Eye (tissue), 1 donor: ENCODE results near the gene SORD.
"Not testable (repeated sequence)": the region's sequence is repeated elsewhere in the genome, so short reads cannot be mapped to it uniquely, and the experiment has no call there.

Experiments
- DNase-seq: peaks from one replicate; pipeline ENCODE4 v3.0.0-alpha.2; 2015

Gene SORD

DNA sequence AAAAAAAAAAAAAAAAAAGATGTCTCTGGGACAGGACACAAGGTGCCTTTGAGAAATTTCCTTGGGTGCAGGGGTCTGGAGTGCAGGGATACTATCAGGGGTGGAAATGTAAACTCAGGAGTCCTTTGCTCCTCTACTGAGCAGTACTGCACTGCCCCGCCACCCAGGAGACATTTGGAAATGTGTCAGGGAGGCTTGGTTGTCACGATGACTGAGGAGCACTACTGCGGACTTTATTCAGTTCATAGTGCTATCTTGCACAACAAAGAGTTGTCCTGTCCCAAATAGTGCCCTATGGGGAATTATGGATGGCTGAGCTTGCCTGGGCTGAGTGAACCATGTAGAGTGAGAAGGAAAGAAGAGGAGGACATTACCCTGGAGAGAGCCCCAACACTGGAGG is 2.6 kb downstream of the SORD start:
- DNase-seq, result not testable (repeated sequence)

DNA sequence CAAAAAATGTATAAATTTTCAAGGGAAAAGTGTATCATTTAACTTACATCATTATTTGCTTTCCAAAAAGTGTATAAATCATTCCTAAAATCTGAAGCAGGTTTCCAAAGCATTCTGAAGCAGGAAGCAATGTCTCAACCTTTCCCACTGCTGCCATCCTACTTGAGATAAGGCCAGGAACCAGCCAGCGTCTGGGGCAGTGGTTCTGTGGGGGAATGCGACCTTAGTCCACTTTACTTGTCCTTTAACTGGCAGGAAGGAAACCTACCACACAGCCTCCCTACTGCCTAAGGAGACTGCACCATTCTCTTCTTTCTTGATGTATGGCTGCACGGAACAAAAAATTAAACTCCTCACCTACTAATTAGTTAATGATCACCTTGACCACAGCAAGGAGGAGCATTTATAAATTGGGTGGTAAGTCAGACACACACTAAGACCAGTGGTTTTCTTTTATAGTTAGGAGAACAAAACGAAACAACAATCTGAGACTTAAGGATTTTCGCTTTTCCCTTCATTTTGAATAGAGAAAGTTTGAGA is 3.7 kb downstream of the SORD start:
- no peak for DNase-seq

GRCh38 chr15:45027220-45027619 is 4.2 kb downstream of the SORD start:
- DNase-seq, result peak; percentile 9

DNA sequence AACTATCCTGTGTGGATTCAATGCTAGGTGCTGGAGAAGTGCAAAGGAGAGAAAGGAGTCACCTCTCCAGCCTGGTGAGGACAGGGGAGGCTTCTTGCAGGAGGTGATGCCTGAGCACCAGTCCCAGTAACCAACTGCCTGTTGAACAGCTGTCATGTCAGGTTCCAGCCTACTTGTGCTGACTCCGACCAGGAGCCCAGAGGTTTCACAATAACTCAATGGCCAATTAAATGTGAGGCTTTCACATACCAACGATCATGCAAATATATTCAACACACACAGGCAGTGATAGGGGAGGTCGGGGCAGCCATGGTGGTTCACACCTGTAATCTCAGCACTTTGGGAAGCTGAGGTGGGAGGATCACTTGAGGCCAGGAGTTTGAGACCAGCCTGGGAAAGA is 7.7 kb downstream of the SORD start:
- DNase-seq, result no peak

DNA sequence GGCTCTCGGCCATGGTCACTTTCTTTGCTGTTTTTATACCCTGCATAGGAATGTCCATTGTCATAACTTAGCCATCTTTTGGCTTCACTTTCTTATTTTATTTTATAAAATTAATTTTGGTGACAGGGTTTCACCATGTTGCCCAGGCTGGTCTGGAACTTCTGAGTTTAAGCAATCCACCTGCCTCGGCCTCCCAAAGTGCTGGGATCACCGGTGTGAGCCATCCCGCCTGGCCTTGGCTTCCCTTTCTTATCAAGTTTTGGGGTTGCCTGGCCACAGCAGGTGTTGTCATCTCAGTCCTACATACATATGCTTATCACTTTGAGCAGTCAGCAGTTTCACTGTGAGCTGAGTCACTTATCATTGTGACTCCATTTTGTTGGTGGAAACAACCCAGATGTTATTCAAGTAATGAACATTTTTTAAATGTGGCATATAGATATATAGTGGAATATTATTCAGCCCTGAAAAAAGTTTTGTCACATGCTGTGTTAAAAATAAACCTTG is 8.6 kb downstream of the SORD start:
- not testable (repeated sequence) for DNase-seq

DNA sequence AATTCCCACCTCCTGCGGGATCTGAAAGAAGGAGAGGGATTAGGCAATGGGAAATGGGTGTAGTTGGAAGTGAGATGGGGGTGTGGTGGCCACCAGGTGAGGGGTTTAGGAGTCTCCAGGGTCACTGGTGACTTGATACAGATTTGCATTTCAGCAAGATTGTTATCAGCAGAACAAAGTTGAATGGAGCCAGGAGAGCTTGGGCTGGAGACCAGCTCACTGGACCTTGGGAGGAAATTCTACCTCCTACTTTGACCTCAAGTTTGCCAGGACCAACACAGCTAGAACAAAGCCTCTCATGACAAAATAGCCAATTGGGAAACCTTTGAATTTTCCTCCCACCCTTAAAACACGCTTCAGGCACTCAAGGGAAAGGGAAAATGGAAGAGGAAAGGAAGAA is 9.5 kb downstream of the SORD start:
- not testable (repeated sequence) for DNase-seq

DNA sequence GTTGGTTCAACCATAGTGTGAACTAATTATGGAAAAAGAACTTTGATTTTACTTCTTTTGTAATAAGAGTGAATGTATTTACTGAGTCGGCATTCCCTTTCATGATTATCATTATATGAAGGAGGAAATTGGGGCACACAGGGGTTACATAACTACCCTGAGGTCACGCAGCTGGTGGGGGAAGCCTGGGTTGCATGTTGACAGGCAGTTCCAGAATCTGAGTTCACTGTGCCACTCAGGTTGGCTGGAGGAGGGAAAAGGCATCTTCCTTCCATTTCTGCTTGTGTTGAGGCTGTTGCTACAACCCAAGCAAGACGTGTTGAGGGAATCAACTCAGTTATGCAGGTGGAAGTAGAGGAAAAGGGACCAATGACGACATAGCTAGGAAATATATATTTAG is 11.1 kb downstream of the SORD start:
- DNase-seq, result not testable (repeated sequence)

GRCh38 chr15:45034600-45035375 is 11.8 kb downstream of the SORD start:
- DNase-seq, result not testable (repeated sequence)

GRCh38 chr15:45036812-45037781 is 14.1 kb downstream of the SORD start:
- DNase-seq, result peak; percentile 74

GRCh38 chr15:45037936-45038335 is 14.9 kb downstream of the SORD start:
- DNase-seq, result no peak

DNA sequence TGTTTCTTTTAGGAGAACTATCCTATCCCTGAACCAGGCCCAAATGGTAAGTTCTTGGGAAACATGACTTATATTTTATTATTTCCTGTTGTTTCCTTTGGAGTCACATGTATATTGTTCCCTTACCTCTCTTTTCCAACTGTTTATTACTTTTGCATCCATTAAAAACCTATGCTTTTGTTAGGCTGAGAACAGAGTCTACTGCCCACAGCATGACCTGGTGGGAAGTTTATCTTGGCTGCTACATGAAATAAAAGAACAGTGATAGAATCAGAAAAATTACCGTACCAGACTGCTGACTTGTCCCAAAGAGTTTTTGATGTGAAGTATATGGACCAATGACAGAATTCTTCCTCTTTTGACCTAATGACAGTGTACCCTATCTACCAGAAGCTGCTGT is 17.4 kb downstream of the SORD start:
- not testable (repeated sequence) for DNase-seq

- DNase-seq, result not testable (repeated sequence)
Measured at GRCh38 chr15:45041538-45041937, 18.5 kb downstream of the SORD start.

GRCh38 chr15:45042859-45043258 is 19.9 kb downstream of the SORD start:
- not testable (repeated sequence) for DNase-seq

GRCh38 chr15:45044270-45044669 is 21.3 kb downstream of the SORD start:
- DNase-seq, result not testable (repeated sequence)

DNA sequence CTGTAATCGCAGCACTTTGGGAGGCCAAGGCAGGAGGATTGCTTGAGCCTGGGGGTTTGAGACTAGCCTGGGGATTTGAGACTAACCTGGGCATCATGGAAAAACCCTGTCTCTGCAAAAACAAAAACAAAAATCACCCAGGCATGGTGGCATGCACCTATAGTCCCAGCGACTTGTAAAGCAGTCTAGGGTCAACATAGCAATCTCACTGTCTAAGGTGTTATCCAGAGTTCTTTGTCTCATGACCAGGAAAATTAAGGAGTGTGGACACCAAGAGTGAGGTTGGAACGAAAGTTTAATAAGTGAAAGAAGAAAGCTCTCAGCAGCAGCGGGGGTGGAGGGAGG is 25.4 kb downstream of the SORD start:
- not testable (repeated sequence) for DNase-seq

GRCh38 chr15:45048794-45049631 is 26.0 kb downstream of the SORD start:
- no peak for DNase-seq

DNA sequence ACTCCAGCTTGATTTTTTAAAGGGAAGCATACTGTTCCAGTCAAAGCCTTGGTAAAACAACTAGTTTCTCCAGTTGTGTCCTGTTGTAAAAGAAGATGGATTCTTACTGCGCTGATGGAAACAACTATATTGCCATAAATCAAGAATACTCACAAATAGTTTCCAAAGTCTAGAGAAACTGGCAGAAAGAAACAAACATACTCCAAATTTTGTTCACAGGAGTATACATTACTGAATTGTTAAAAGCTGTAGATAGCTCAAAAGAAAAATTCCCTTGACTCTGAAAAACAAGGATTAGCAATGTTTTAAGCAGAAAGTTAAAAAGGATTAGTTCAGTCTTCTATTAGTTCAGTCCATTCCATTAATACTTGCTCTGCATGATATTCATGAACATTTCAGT is 27.6 kb downstream of the SORD start:
- DNase-seq, result no peak

- DNase-seq, result not testable (repeated sequence)
Measured at GRCh38 chr15:45052676-45053075, 29.7 kb downstream of the SORD start.

- DNase-seq, result not testable (repeated sequence)
Measured at GRCh38 chr15:45058690-45059675, 36.0 kb downstream of the SORD start.

DNA sequence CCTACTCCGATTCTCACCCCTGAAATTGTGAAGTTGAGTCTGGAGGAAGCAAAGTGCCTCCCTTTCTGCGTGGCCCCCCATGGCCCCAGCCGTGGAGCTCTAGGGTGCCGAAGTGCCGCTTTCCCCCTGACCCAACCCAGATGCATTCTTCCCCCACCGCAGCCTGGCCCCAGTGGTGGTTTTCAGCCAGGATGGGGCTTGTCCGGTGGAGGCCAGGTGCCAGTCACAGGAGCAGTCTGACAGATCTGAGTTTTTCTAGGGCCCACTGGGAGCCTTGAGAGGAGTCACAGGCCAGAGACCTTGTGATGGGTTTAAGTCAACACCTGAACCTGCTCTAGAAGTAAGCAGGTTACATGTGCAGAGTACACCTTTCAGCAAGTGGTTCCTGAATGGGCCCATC is 39.3 kb downstream of the SORD start:
- DNase-seq, result not testable (repeated sequence)

DNA sequence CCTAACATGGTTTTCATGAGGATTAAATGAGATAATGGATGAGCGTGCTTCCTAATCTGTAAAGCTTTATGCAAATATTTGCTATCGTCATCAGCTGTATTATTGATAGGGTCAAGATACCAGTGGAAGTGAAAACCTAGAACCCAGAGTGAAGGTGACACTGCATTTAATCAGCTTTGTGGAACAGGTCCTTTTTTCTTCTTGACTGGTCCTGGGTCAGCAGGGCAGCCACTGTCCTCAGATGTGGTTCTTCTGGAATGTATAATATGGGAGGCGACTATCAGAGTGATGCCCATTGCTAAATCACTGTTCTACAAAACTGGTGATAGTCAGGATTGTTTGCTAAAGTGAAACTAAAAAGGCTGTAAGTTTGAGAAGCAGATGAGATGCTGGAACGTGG is 41.4 kb downstream of the SORD start:
- no peak for DNase-seq
